ENCODE data around the gene TOP3B.

Gene TOP3B

GRCh38 chr22:21948390-21948789, 34.2 kb downstream of the TOP3B start:
- H3K4me3 ChIP-seq (ENCODE audit: low read depth, low read length): no peak overlapping the region
- TF ChIP-seq CTCF (IDR thresholded peaks at IDR 0.05; ENCODE audit: low read depth, low read length): no peak

- no peak overlapping the region for H3K4me3 ChIP-seq (ENCODE audit: low read depth, low read length)
- TF ChIP-seq CTCF (IDR thresholded peaks at IDR 0.05; ENCODE audit: low read depth, low read length): peak; percentile 64
These were observed 35.3 kb downstream of the TOP3B start for GRCh38 chr22:21947040-21948014.

GRCh38 chr22:21946262-21946925, 36.2 kb downstream of the TOP3B start:
- H3K4me3 ChIP-seq (ENCODE audit: low read depth, low read length): no peak overlapping the region
- no peak for TF ChIP-seq CTCF (IDR thresholded peaks at IDR 0.05; ENCODE audit: low read depth, low read length)

GRCh38 chr22:21945453-21946261, 36.9 kb downstream of the TOP3B start:
- no peak overlapping the region for H3K4me3 ChIP-seq (ENCODE audit: low read depth, low read length)
- no peak for TF ChIP-seq CTCF (IDR thresholded peaks at IDR 0.05; ENCODE audit: low read depth, low read length)

- H3K4me3 ChIP-seq (ENCODE audit: low read depth, low read length): no peak overlapping the region
- TF ChIP-seq CTCF (IDR thresholded peaks at IDR 0.05; ENCODE audit: low read depth, low read length): no peak
These were observed 37.7 kb downstream of the TOP3B start for GRCh38 chr22:21944871-21945270.

GRCh38 chr22:21943571-21944448, 38.8 kb downstream of the TOP3B start:
- no peak overlapping the region for H3K4me3 ChIP-seq (ENCODE audit: low read depth, low read length)
- no peak for TF ChIP-seq CTCF (IDR thresholded peaks at IDR 0.05; ENCODE audit: low read depth, low read length)
